Measurements from ENCODE around the gene SLC4A4. TPM values are rescaled to one million over a fixed set of nuclear protein-coding genes. Genes with fewer than 3 reads are reported as not detected.

The SLC4A4 gene
- total RNA-seq, 1 donor from 2014 or later = 4.9 TPM

GRCh38 chr4:71559957-71560571, 221.2 kb downstream of the SLC4A4 start:
- Mint-ChIP-seq H3K36me3 (no peaks in the 10 kb centered on the region), H3K4me3 (no peak overlapping the region), H3K9me3 (no peaks in the 10 kb centered on the region), H3K27me3 (ENCODE audit: low read depth) (no peaks in the 10 kb centered on the region), H3K4me1 (peaks cover 5% of the 10 kb centered on the region), H3K27ac (peak overlapping the region; percentile 13)
- no peak for TF ChIP-seq CTCF (IDR thresholded peaks at IDR 0.05; ENCODE audit: unreplicated experiment)
- DNase-seq (ENCODE audit: low spot score in 2 of 2, unreplicated experiment in 2 of 2) = no peak

- no peaks in the 10 kb centered on the region for H3K9me3 Mint-ChIP-seq
- peaks cover 27% of the 10 kb centered on the region for H3K4me1 Mint-ChIP-seq
- no peak for DNase-seq (ENCODE audit: low spot score in 2 of 2, unreplicated experiment in 2 of 2)
- no peaks in the 10 kb centered on the region for H3K36me3 Mint-ChIP-seq
- H3K27me3 Mint-ChIP-seq (ENCODE audit: low read depth) = no peaks in the 10 kb centered on the region
- H3K4me3 Mint-ChIP-seq = no peak overlapping the region
- no peak for TF ChIP-seq CTCF (IDR thresholded peaks at IDR 0.05; ENCODE audit: unreplicated experiment)
- no peak overlapping the region for H3K27ac Mint-ChIP-seq
Observed at GRCh38 chr4:71564775-71565174, 226.0 kb downstream of the SLC4A4 start.

- H3K9me3 Mint-ChIP-seq = no peaks in the 10 kb centered on the region
- no peak for DNase-seq (ENCODE audit: low spot score in 2 of 2, unreplicated experiment in 2 of 2)
- peak overlapping the region; percentile 68 for H3K27ac Mint-ChIP-seq
- no peak overlapping the region for H3K4me3 Mint-ChIP-seq
- peaks cover 22% of the 10 kb centered on the region for H3K4me1 Mint-ChIP-seq
- no peaks in the 10 kb centered on the region for H3K36me3 Mint-ChIP-seq
- TF ChIP-seq CTCF (IDR thresholded peaks at IDR 0.05; ENCODE audit: unreplicated experiment) = no peak
- H3K27me3 Mint-ChIP-seq (ENCODE audit: low read depth) = no peaks in the 10 kb centered on the region
Observed at GRCh38 chr4:71566856-71567255, 228.0 kb downstream of the SLC4A4 start.

- no peak for TF ChIP-seq CTCF (IDR thresholded peaks at IDR 0.05; ENCODE audit: unreplicated experiment)
Observed at GRCh38 chr4:71568131-71568530, 229.3 kb downstream of the SLC4A4 start.

GRCh38 chr4:71570492-71570891, 231.7 kb downstream of the SLC4A4 start:
- H3K27me3 Mint-ChIP-seq (ENCODE audit: low read depth) = no peaks in the 10 kb centered on the region
- H3K4me1 Mint-ChIP-seq = peaks cover 22% of the 10 kb centered on the region
- peak overlapping the region; percentile 26 for H3K27ac Mint-ChIP-seq
- peaks cover 7% of the 10 kb centered on the region for H3K36me3 Mint-ChIP-seq
- H3K4me3 Mint-ChIP-seq = no peak overlapping the region
- TF ChIP-seq CTCF (IDR thresholded peaks at IDR 0.05; ENCODE audit: unreplicated experiment) = no peak
- peaks cover 9% of the 10 kb centered on the region for H3K9me3 Mint-ChIP-seq
- no peak for DNase-seq (ENCODE audit: low spot score in 2 of 2, unreplicated experiment in 2 of 2)

More at GRCh38 chr4:71568131-71568530, 229.3 kb downstream of the SLC4A4 start:
- peak overlapping the region; percentile 47 for H3K27ac Mint-ChIP-seq
- no peaks in the 10 kb centered on the region for H3K9me3 Mint-ChIP-seq
- DNase-seq (ENCODE audit: low spot score in 2 of 2, unreplicated experiment in 2 of 2) = no peak
- no peaks in the 10 kb centered on the region for H3K36me3 Mint-ChIP-seq
- no peak overlapping the region for H3K4me3 Mint-ChIP-seq
- no peaks in the 10 kb centered on the region for H3K27me3 Mint-ChIP-seq (ENCODE audit: low read depth)
- H3K4me1 Mint-ChIP-seq = peaks cover 22% of the 10 kb centered on the region

All from mesothelial cell of epicardium (in vitro differentiated cells).